HepG2 (cell line): ENCODE measurements around the gene FCER1G. TPM values are rescaled to one million over a fixed set of nuclear protein-coding genes. Genes with fewer than 3 reads are reported as not detected.
A peak's percentile ranks its signal among the peaks of the same experiment; 100 is the strongest.

Source experiments
- ATAC-seq: fragments of 200-7000 bp; cut with Tn5 transposase; 3 replicates; pipeline ENCODE4 v1.9.1; 2020; ENCODE audit warnings: mild to moderate bottlenecking, moderate library complexity
- BruUV-seq: library from RNA; stranded (reverse); fragments of 400-500 nt; replicated peaks from 2 replicates; lab custom pipeline; 2021; lab: Mats Ljungman, UMichigan
- CTCF ChIA-PET: fragments of 300-600 bp; formaldehyde crosslinking; extraction: SDS; loops from one replicate; lab custom pipeline; 2021; ENCODE audit warnings: low total read pairs, inconsistent platforms, low intra/inter-chr PET ratio; lab: Yijun Ruan, JAX
- POLR2A ChIA-PET: fragments of 350-600 bp; sonication (Branson Sonifier 250); formaldehyde crosslinking; loops from one replicate; lab custom pipeline; 2020; ENCODE audit warnings: antibody characterized with exemption, inconsistent platforms; lab: Yijun Ruan, JAX
- DNase-seq: peaks from one replicate; pipeline ENCODE4 v3.0.0-alpha.2; 2015; ENCODE audit warnings: low spot score
- FAIRE-seq: peaks from 3 replicates; lab custom pipeline; 2011; peaks lifted over from hg19 to GRCh38; lab: Jason Lieb, UNC
- H2AFZ ChIP-seq: one replicate; pipeline ENCODE4 v1.6.1; 2011; ENCODE audit warnings: low read length, inconsistent platforms
- H3K27ac ChIP-seq: fragments of 300-600 bp; 3 replicates; pipeline ENCODE4 v1.8.0; 2011; ENCODE audit warnings: mixed run types, mild to moderate bottlenecking, mixed read lengths, low read length, inconsistent platforms; ENCODE audit not compliant: insufficient read depth; ENCODE audit errors: extremely low read length
- H3K27me3 ChIP-seq, 2 experiments: fragments of 200-600 bp in 1 of 2; 2 replicates in 1 of 2; 3 replicates in 1 of 2; pipeline versions ENCODE4 v1.6.0 to v1.8.0; 2011; ENCODE audit warnings: low read length in 2 of 2, mild to moderate bottlenecking in 2 of 2, moderate library complexity in 2 of 2, inconsistent platforms in 1 of 2; ENCODE audit not compliant: insufficient read depth in 2 of 2, control insufficient read depth in 1 of 2
- H3K36me3 ChIP-seq, 2 experiments: fragments of 200-600 bp in 1 of 2; replicated peaks in 1 of 2; 2 replicates in 1 of 2; 3 replicates in 1 of 2; pipeline versions ENCODE4 v1.5.1 to v1.8.0; 2011; ENCODE audit warnings: low read length in 2 of 2, inconsistent platforms in 1 of 2; ENCODE audit not compliant: insufficient read depth in 2 of 2, control insufficient read depth in 1 of 2
- H3K4me1 ChIP-seq: 2 replicates; pipeline ENCODE4 v1.5.1; 2012; ENCODE audit warnings: low read length, inconsistent platforms; ENCODE audit not compliant: insufficient read depth
- H3K4me2 ChIP-seq: 2 replicates; pipeline ENCODE4 v1.6.0; 2011; ENCODE audit warnings: low read depth, low read length, inconsistent platforms
- H3K4me3 ChIP-seq, 3 experiments: fragments of 200-600 bp in 1 of 3; sonication (generic), shearing (Covaris generic) in 1 of 3; replicated peaks in 1 of 3; 2 replicates each; pipeline ENCODE4 v1.5.1; 2011 to 2016; ENCODE audit warnings: low read length in 3 of 3, inconsistent platforms in 2 of 3, low read depth in 2 of 3, mild to moderate bottlenecking in 2 of 3, control low read depth in 1 of 3, mixed read lengths in 1 of 3; ENCODE audit not compliant: insufficient read depth in 1 of 3
- H3K79me2 ChIP-seq: one replicate; pipeline ENCODE4 v1.6.1; 2011; ENCODE audit warnings: low read length, inconsistent platforms; ENCODE audit not compliant: insufficient read depth
- H3K9ac ChIP-seq: 2 replicates; pipeline ENCODE4 v1.6.0; 2011; ENCODE audit warnings: mild to moderate bottlenecking, low read depth, low read length, inconsistent platforms; ENCODE audit not compliant: insufficient read depth
- H3K9me3 ChIP-seq: 2 replicates; pipeline ENCODE4 v1.5.1; 2012; ENCODE audit warnings: mild to moderate bottlenecking, low read length
- H4K20me1 ChIP-seq: 2 replicates; pipeline ENCODE4 v1.6.0; 2011; ENCODE audit warnings: inconsistent platforms, mild to moderate bottlenecking, low read length, moderate library complexity; ENCODE audit not compliant: insufficient read depth
- CSRNP1 ChIP-seq: sonication (generic); formaldehyde crosslinking; IDR thresholded peaks from 2 replicates; pipeline ENCODE4 v1.8.1; 2023; ENCODE audit warnings: mild to moderate bottlenecking, missing genetic modification reagents
- KAT7 ChIP-seq: IDR thresholded peaks from 2 replicates; pipeline ENCODE4 v1.6.1; 2018; ENCODE audit warnings: borderline replicate concordance, missing compliant biosample characterization
- MAFK ChIP-seq, 2 experiments: IDR thresholded peaks in 1 of 2; conservative IDR thresholded peaks in 1 of 2; 2 replicates each; pipeline ENCODE4 v1.6.1; 2011; ENCODE audit warnings: improper control_type of control experiment in 2 of 2, low read length in 2 of 2
- MLLT10 ChIP-seq: sonication (generic); formaldehyde crosslinking; IDR thresholded peaks from 2 replicates; pipeline ENCODE4 v1.4.0; 2020; ENCODE audit warnings: missing genetic modification reagents
- RARA ChIP-seq: IDR thresholded peaks from 2 replicates; pipeline ENCODE4 v1.6.1; 2016; ENCODE audit warnings: missing genetic modification reagents, missing compliant biosample characterization
- SIX1 ChIP-seq: sonication (generic); formaldehyde crosslinking; IDR thresholded peaks from 2 replicates; pipeline ENCODE4 v1.4.0; 2020; ENCODE audit warnings: missing genetic modification reagents, borderline replicate concordance
- SPEN ChIP-seq: sonication (generic); formaldehyde crosslinking; IDR thresholded peaks from 2 replicates; pipeline ENCODE4 v1.5.1; 2020; ENCODE audit warnings: low read depth, mild to moderate bottlenecking, missing genetic modification reagents
- SUZ12 ChIP-seq: fragments of 150-350 bp; IDR thresholded peaks from 2 replicates; pipeline ENCODE4 v1.6.1; 2014; ENCODE audit warnings: low read depth, low read length
- ZNF83 ChIP-seq: sonication (generic); formaldehyde crosslinking; IDR thresholded peaks from 2 replicates; pipeline ENCODE4 v1.4.0; 2020; ENCODE audit warnings: missing genetic modification reagents, mild to moderate bottlenecking, borderline replicate concordance
- WGBS: methylation state at CpG from one replicate; pipeline ENCODE4 v1.1.6; 2017; ENCODE audit warnings: low lambda C conversion rate; 5-methylcytosine and 5-hydroxymethylcytosine counted together
- in situ Hi-C: cut with HindIII; loops from 2 replicates; pipeline ENCODE4 v1.10.0; 2017; ENCODE audit warnings: low pct_unique_long_range_greater_than_20kb; ENCODE audit not compliant: extremely low pct_ligation_motif_present
- intact Hi-C: fragments of 100-400 bp; cut with micrococcal nuclease; formaldehyde crosslinking; loops from one replicate; pipeline ENCODE4 v1.10.0; 2022; ENCODE audit not compliant: unreplicated experiment
- polyA plus RNA-seq, 8 experiments: library from polyadenylated mRNA; depleted of rRNA in 3 of 8; stranded (reverse) in 7 of 8; unstranded in 1 of 8; fragments of >200 nt; fragmentation: Illumina TruSeq in 4 of 8; extraction: Trizol in 4 of 8; gene quantifications; 2 replicates each; pipeline versions ENCODE4 v1.2.1 to v1.2.3, GENCODE V29; 2011 to 2016; ENCODE audit warnings: low read depth in 4 of 8, missing spikeins in 1 of 8, mixed read lengths in 1 of 8; ENCODE audit not compliant: insufficient read depth in 1 of 8
- total RNA-seq, 5 experiments: library from RNA; depleted of rRNA; stranded (reverse); fragments of >200 nt; fragmentation: Illumina TruSeq; extraction: Trizol; gene quantifications; 2 replicates each; pipeline ENCODE4 v1.2.3, GENCODE V29; 2016; ENCODE audit warnings: low read depth in 1 of 5

The FCER1G gene
- total and polyA plus RNA-seq, 2 of the 13 experiments (the other 11 are each of a cell fraction or from before 2014, with no cell fraction given) = 1.3 to 6.4 TPM

DNA sequence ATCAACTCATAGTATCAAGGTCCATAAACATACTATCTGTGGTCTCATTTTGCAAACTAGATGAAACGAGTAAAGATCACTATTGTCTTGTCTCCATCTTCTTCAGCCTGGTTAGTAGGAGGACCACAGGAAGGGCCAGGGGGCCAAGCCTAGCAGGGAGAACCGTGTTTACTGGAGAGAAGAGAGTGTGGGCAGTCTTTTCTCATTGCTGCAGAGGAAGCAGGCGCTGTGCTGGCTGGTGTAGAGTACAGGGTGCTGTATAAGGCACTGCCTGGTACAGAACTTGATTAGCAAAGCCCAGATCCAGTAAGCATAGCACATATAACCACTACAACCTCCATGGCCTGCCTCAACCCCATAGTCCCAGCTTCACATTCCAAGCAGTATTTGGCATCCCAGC lies 27.8 kb upstream of the FCER1G start:
- no peak for FAIRE-seq
- no peak for DNase-seq
- H3K27ac ChIP-seq = no peak overlapping the region
- intact Hi-C loops = no loop called here
- in situ Hi-C loops = no loop called here
- TF ChIP-seq MLLT10 (no peak), SPEN (no peak), KAT7 (no peak), CSRNP1 (CRISPR knock-in tag) (no peak), SUZ12 (no peak), RARA (CRISPR knock-in tag) (no peak), ZNF83 (CRISPR knock-in tag) (no peak), SIX1 (CRISPR knock-in tag) (no peak), MAFK (conservative IDR thresholded peaks at IDR 0.05 in 1 of 2, IDR thresholded peaks at IDR 0.05 in 1 of 2; ENCODE audit: low read length in 2 of 2) (no peak)
- H3K4me1 ChIP-seq = peaks cover 9% of the 10 kb centered on the region
- no TSS peak for BruUV-seq
- CTCF ChIA-PET = no interaction called here
- H2AFZ ChIP-seq = no peak overlapping the region
- H3K9me3 ChIP-seq = no peaks in the 10 kb centered on the region
- H3K4me3 ChIP-seq = no peak overlapping the region
- no peaks in the 10 kb centered on the region for H3K79me2 ChIP-seq
- ATAC-seq = peak; percentile 35; the same call in 1 of the 3 replicates
- WGBS = 35% methylated on average over 3 of the region's 3 CpGs
- no peaks in the 10 kb centered on the region for H4K20me1 ChIP-seq
- H3K9ac ChIP-seq = no peak overlapping the region
- no peaks in the 10 kb centered on the region; a peak in 1 of 5 replicates for H3K36me3 ChIP-seq
- H3K27me3 ChIP-seq = no peaks in the 10 kb centered on the region
- POLR2A ChIA-PET = no interaction called here
- no peak overlapping the region for H3K4me2 ChIP-seq
